ENCODE results near the gene WNT16. TPM values are rescaled to one million over a fixed set of nuclear protein-coding genes. Genes with fewer than 3 reads are reported as not detected.

WNT16 gene, protein sequence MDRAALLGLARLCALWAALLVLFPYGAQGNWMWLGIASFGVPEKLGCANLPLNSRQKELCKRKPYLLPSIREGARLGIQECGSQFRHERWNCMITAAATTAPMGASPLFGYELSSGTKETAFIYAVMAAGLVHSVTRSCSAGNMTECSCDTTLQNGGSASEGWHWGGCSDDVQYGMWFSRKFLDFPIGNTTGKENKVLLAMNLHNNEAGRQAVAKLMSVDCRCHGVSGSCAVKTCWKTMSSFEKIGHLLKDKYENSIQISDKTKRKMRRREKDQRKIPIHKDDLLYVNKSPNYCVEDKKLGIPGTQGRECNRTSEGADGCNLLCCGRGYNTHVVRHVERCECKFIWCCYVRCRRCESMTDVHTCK
- total RNA-seq (2021; ENCODE audit: unreplicated experiment) (0.39 TPM), Bru-seq, nascent RNA (percentile 28 among the genes with signal in this experiment), BruChase-seq, experiment 1, labeled RNA remaining after a 2-hour chase (percentile 27 among the genes with signal in this experiment), BruChase-seq, experiment 2, labeled RNA remaining after a 6-hour chase (percentile 23 among the genes with signal in this experiment)
- polyA plus RNA-seq (2012; ENCODE audit: insufficient read length), result 0.23 TPM
- long read RNA-seq, result 0 reads

DNA sequence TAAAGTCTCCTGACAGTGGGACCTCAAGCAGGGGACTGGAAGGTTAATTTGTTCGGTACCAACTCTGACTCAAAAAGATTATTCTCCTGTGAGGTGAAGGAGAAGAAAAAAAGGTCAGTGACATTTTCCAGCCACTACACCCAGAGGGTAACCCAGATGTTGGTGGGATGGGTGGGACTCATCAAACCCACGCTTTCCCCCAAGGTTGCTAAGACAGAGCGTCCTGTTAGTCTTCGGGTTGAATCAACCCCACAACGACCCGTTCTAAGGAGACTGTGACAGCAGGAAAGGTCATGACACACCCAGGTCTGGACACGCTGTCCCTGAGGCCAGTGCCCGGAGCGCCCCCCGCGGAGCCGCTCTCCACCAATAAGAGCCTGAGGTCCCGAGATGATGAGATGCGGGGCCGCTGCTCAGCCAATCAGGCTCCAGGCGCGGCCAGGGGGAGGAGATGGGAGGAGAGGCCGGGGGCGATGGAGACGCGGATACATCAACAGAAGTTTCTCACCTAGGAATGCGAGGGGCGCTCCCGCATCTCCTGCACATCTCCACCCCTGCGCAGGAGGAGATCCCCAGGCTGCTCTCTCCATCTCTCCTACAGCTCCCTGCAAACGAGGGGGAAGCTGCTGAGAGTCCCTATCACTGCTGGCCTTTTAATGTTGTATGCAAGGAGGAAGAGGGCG, at the start of gene WNT16:
WNT16 (plus strand) TSS at position 493 of the 683 bp plus-strand sequence. CDS start 293 bp downstream, outside the sequence.
- POLR2A ChIA-PET, result no interaction called here
- Histone ChIP-seq H3K4me3 (ENCODE audit: low read depth in 2 of 2, low read length in 2 of 2) (peak within 1 kb of the TSS; percentile 36 to 54), H3K9me3 (ENCODE audit: control insufficient read depth, insufficient read depth, low read depth, low read length) (no peaks in the 10 kb centered on the region), H3K27me3 (ENCODE audit: control insufficient read depth, insufficient read depth, low read length) (peaks cover 46% of the 10 kb centered on the region), H3K4me1 (ENCODE audit: control insufficient read depth, insufficient read depth, low read length) (no peaks in the 10 kb centered on the region), H3K36me3 (ENCODE audit: control insufficient read depth, insufficient read depth, low read length) (peaks cover 5% of the 10 kb centered on the region; the same call in 1 of the 2 replicates), H3K27ac (ENCODE audit: low read length) (no peak within 1 kb of the TSS)
- peak; percentile 16; the same call in 1 of the 2 replicates for ATAC-seq
- TF ChIP-seq, protein P1, sequence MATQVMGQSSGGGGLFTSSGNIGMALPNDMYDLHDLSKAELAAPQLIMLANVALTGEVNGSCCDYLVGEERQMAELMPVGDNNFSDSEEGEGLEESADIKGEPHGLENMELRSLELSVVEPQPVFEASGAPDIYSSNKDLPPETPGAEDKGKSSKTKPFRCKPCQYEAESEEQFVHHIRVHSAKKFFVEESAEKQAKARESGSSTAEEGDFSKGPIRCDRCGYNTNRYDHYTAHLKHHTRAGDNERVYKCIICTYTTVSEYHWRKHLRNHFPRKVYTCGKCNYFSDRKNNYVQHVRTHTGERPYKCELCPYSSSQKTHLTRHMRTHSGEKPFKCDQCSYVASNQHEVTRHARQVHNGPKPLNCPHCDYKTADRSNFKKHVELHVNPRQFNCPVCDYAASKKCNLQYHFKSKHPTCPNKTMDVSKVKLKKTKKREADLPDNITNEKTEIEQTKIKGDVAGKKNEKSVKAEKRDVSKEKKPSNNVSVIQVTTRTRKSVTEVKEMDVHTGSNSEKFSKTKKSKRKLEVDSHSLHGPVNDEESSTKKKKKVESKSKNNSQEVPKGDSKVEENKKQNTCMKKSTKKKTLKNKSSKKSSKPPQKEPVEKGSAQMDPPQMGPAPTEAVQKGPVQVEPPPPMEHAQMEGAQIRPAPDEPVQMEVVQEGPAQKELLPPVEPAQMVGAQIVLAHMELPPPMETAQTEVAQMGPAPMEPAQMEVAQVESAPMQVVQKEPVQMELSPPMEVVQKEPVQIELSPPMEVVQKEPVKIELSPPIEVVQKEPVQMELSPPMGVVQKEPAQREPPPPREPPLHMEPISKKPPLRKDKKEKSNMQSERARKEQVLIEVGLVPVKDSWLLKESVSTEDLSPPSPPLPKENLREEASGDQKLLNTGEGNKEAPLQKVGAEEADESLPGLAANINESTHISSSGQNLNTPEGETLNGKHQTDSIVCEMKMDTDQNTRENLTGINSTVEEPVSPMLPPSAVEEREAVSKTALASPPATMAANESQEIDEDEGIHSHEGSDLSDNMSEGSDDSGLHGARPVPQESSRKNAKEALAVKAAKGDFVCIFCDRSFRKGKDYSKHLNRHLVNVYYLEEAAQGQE (IDR thresholded peaks at IDR 0.05; ENCODE audit: insufficient read depth in 1 of 2, low read depth in 2 of 2, low read length in 1 of 2), result no peak
- TF ChIP-seq TCF7L2 (IDR thresholded peaks at IDR 0.05; ENCODE audit: low read depth, low read length), result no peak
- TF ChIP-seq, protein P2, sequence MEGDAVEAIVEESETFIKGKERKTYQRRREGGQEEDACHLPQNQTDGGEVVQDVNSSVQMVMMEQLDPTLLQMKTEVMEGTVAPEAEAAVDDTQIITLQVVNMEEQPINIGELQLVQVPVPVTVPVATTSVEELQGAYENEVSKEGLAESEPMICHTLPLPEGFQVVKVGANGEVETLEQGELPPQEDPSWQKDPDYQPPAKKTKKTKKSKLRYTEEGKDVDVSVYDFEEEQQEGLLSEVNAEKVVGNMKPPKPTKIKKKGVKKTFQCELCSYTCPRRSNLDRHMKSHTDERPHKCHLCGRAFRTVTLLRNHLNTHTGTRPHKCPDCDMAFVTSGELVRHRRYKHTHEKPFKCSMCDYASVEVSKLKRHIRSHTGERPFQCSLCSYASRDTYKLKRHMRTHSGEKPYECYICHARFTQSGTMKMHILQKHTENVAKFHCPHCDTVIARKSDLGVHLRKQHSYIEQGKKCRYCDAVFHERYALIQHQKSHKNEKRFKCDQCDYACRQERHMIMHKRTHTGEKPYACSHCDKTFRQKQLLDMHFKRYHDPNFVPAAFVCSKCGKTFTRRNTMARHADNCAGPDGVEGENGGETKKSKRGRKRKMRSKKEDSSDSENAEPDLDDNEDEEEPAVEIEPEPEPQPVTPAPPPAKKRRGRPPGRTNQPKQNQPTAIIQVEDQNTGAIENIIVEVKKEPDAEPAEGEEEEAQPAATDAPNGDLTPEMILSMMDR (IDR thresholded peaks at IDR 0.05), result no peak
- TF ChIP-seq SIN3A (IDR thresholded peaks at IDR 0.05; ENCODE audit: borderline replicate concordance, insufficient read depth, low read depth, low read length), result no peak
- no peak for TF ChIP-seq POLR2AphosphoS5 (IDR thresholded peaks at IDR 0.05; ENCODE audit: low read depth, low read length)
- BruUV-seq (replicated peaks), result no TSS peak
- intact Hi-C loops (cut with micrococcal nuclease; ENCODE audit: unreplicated experiment), result no loop called here
- CTCF ChIA-PET, result no interaction called here
- DNase-seq (ENCODE audit: low read depth, low spot score), result no peak
- in situ Hi-C loops (cut with HindIII; ENCODE audit: low pct_unique_long_range_greater_than_20kb, low sequenced_read_pairs), result no loop called here

DNA sequence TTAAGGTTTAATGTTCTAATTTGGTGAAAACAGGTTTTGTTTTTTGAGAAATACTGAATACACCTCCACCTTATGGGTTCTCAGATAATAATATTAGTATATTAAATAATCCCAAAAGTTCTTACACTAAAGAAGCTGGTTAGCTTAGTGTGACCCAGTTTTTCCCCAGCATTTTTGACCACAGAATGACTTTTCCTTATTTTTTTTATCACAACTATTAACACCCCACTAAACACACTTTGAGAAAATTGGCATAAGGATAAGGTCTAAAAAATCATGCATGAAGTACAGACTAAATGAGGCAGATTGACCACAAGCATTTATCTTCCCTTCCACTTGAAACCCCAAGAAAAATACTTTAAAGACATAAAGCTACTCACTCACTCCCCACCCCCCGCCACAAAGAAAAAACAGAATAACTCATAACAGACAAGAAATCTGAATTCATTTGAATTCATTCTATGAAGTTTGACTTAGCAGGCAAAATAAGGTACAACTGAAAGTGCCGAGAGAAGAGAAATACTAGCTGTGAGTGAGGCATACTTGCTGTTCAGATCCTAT, 49.7 kb upstream of the WNT16 start:
- Histone ChIP-seq H3K9me3 (ENCODE audit: control insufficient read depth, insufficient read depth, low read depth, low read length) (no peaks in the 10 kb centered on the region), H3K27me3 (ENCODE audit: control insufficient read depth, insufficient read depth, low read length) (peaks cover 2% of the 10 kb centered on the region; the same call in 1 of the 2 replicates), H3K4me1 (ENCODE audit: control insufficient read depth, insufficient read depth, low read length) (no peaks in the 10 kb centered on the region), H3K36me3 (ENCODE audit: control insufficient read depth, insufficient read depth, low read length) (no peaks in the 10 kb centered on the region), H3K27ac (ENCODE audit: low read length) (no peak overlapping the region), H3K4me3 (ENCODE audit: low read depth in 2 of 2, low read length in 2 of 2) (no peak overlapping the region)
- CTCF ChIA-PET, result interaction anchor here (1.1 kb wide), 1 partner anchor 14 kb away, joined by 3 read pairs; no protein-coding TSS in a partner anchor
- no peak for ATAC-seq
- POLR2A ChIA-PET, result no interaction called here
- no TSS peak for BruUV-seq (replicated peaks)
- no peak for TF ChIP-seq POLR2AphosphoS5 (IDR thresholded peaks at IDR 0.05; ENCODE audit: low read depth, low read length)
- TF ChIP-seq, protein P1 (IDR thresholded peaks at IDR 0.05; ENCODE audit: insufficient read depth in 1 of 2, low read depth in 2 of 2, low read length in 1 of 2), result no peak
- no peak for TF ChIP-seq SIN3A (IDR thresholded peaks at IDR 0.05; ENCODE audit: borderline replicate concordance, insufficient read depth, low read depth, low read length)
- TF ChIP-seq TCF7L2 (IDR thresholded peaks at IDR 0.05; ENCODE audit: low read depth, low read length), result no peak
- TF ChIP-seq, protein P2 (IDR thresholded peaks at IDR 0.05), result no peak
- intact Hi-C loops (cut with micrococcal nuclease; ENCODE audit: unreplicated experiment), result no loop called here
- in situ Hi-C loops (cut with HindIII; ENCODE audit: low pct_unique_long_range_greater_than_20kb, low sequenced_read_pairs), result no loop called here
- no peak for DNase-seq (ENCODE audit: low read depth, low spot score)
